GM21619 (cell line): ENCODE results near the gene PPM1H.
"Not testable (repeated sequence)": the region's sequence is repeated elsewhere in the genome, so short reads cannot be mapped to it uniquely, and the experiment has no call there.

Source experiments
- ATAC-seq: cut with Tn5 transposase; IDR thresholded peaks from one replicate; pipeline ENCODE4 v1.9.1; 2021; ENCODE audit not compliant: unreplicated experiment

The PPM1H gene

GRCh38 chr12:62841846-62842245, 93.1 kb downstream of the PPM1H start:
- ATAC-seq = no peak

DNA sequence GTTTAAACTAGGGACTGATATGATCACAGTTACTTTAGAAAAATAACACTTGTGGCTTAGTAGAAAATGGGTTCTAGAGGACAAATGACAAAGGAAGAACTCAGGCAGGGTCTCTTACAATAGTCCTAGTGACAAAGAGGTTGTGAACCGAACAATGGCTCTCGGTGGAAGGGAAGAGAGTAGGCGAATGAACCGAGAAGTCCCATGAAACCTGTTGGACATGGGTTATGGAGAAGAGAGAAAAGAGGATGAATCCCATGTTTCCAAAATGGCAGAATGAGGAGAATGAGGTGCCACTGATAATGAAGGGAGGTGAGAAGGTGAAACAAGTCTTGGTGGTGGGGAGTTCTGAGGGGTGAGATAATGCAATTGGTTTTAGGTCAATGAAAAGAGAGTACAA, 94.1 kb downstream of the PPM1H start:
- no peak for ATAC-seq

DNA sequence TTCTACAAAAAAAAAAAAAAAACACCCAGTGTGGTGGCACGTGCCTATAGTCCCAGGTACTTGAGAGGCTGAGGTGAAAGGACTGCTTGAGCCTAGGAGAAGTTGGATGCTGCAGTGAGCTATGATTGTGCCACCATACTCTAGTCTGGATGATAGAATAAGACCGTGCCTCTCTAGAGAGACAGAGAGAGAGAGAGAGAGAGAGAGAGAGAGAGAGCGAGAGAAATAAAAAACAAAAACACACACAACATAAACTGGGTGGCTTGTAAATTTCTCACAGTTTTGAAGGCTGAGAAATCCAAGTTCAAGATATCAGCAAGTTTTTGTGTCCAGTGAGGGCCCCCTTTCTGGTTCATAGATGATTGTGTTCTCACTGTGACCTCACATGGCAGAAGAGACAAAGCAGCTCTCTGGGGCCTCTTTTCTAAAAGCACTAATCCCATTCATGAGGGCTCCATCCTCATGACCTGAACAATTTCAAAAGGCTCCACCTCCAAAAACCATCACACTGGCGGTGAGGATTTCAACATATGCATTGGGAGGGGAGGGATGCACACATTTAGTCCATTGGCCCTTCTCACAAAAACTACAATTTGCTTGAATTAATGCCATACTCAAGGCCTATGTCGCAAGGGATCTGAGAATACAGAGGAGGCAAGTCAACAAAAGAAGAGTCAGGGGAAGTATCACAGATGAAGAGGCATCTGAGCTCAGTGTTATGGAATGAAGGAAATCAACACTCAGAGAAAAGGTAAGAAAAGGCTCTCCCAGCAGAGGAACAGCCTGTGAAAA, 94.9 kb downstream of the PPM1H start:
- no peak for ATAC-seq

DNA sequence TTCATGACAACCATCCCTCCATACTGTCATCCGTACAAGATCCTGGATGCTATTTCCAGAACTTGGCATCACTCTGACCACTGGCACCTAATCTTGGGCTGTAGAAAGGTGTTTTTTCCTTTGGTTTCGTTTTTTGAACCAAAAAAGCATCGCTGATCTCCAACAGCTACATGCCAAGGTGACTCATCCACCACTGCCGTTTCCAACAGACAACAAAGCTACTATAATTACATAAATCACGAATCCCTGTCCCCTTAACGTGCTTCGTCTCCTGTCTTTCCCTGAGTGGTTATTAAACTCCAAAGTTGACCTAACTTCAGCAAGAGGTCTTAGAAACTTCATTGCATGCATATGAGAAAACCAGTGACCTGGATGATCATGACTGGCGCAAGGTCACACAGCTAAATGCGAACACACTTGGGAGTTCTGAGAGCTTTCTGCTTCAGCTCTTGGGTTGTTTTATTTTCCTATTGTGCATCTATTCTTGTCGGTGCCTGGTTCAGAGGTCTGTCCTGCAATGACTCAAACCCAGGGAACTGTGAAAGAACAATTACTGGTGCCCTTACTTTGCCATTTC, 99.9 kb downstream of the PPM1H start:
- ATAC-seq = peak; percentile 61

DNA sequence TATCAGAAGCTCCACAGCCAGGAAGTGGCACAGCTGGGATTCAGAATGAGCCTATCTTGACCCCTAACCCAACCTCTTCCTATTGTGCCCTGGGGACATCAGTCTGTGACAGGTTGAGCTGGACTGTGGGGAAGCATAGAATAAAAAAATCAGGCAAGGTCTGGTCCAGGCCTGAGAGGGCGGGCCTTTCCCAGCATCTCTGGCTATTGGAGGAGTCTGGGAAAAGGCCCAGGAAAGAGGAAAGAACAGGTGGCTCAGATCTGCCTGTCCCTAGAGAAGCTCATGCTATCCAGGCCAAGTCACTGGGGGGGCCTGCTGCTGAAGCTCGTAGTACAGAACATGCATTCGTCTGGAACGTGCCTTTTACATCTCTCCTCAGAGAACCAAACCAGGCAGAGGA, 100.5 kb downstream of the PPM1H start:
- no peak for ATAC-seq

- no peak for ATAC-seq
Measured at GRCh38 chr12:62833634-62834033, 101.3 kb downstream of the PPM1H start.

DNA sequence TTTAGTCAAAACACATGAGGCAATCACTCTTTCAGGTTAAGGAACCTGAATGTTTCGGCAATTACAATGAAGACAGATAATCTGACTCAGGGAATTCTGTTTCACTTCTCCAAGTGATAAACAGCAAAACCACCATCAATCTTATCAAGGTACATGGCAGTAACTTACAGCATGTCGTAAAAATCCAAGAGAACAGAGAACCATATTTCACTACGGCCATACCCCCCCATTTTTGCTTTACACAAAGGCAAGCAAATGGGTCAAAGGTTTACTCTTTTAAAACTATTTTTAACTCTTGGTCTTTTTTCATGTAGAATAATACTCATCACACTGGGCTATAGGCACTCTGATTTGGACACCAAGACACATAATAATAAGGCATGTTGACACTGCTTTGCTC, 102.4 kb downstream of the PPM1H start:
- no peak for ATAC-seq

DNA sequence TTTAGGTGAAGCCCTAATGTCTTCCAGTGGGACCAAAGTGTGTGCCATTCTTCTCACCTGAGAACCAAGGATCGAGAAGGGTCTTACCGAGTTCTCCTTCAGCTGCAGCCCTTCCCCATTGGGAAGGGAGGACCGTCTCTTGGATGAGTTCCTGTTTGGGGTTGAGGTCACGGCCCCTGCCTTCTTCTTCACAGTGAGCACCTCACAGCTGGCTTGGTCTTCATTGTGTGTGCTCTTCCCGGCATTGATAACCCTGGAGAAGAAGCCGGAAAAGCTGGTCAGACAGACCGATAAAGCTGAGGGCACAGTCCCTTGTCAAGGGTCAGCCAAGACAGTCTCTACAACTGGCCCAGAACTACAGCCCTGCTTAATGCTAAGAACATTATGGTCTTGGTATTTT, 102.9 kb downstream of the PPM1H start:
- no peak for ATAC-seq

- no peak for ATAC-seq
Measured at GRCh38 chr12:62827855-62828254, 107.1 kb downstream of the PPM1H start.

DNA sequence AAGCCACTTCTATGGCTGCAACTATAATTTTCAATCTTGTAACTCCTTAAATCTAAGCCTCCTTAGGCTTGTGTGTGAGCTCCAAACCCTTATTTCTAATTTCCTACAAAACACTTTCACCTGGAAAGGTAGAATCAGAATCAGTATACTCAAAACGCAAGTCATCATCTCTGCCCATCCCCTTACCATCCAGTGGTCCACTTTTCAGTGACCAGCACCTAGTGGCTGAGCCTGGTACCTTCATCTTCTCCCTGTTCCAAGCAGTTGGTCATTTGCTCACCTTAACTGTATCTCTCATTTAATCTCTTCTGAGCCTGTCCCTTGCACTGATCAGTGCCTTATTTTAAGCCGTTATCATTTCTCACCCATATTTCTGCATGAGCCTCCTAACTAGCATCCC, 107.9 kb downstream of the PPM1H start:
- no peak for ATAC-seq

DNA sequence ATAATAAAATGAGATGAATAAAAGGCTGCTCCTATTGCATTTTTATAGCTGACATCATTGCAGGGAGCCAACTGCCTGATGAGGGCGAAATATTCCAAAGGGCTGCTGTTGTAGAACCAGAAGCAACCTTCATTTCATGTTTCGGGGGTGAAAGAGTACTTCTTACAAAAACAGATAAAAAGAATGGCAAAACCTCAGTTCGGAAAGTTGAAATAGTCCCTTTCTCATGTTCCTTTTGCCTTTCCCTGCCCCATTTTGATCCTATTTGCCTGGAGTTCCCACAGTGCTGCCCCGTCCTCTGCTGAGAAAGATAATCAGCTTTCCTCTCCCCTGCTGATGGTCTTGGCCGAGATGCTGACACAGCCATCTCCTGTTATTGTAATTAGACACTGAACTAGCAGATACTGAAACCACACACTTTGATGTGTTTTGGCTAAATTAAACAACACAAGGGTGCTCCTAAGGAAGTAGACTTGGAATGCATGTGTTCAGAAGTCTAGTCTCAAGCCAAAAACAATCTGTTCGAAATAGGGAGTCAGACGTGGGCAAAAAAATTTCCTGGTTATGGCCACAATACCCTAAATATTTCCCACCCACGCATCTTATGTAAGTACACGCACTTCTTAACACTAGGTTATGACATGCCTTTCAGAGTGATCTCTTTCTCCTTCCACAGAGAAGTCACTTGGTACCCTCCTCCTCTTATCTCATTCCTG, 117.2 kb downstream of the PPM1H start:
- ATAC-seq = no peak

DNA sequence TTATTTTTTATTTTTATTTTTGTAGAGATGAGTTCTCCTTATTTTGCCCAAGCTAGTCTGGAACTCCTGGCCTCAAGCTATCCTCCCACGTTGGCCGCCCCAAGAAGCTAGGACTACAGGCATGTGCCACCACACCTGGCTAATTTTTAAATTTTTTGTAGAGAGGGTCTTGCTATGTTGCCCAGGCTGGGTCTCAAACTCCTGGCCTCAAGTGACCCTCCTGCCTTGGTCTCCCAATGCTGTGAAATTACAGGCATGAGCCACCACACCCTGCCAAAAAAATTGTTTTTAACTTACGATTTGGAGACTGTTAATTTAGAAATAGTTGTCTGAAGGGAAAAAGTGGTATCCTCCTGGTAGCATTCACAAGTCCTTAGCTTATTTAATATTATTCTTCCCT, 120.7 kb downstream of the PPM1H start:
- ATAC-seq = no peak

- ATAC-seq = peak; percentile 65
Measured at GRCh38 chr12:62813031-62813829, 121.7 kb downstream of the PPM1H start.

- not testable (repeated sequence) for ATAC-seq
Measured at GRCh38 chr12:62811481-62811880, 123.5 kb downstream of the PPM1H start.

- ATAC-seq = peak; percentile 56
Measured at GRCh38 chr12:62808166-62808879, 126.6 kb downstream of the PPM1H start.

DNA sequence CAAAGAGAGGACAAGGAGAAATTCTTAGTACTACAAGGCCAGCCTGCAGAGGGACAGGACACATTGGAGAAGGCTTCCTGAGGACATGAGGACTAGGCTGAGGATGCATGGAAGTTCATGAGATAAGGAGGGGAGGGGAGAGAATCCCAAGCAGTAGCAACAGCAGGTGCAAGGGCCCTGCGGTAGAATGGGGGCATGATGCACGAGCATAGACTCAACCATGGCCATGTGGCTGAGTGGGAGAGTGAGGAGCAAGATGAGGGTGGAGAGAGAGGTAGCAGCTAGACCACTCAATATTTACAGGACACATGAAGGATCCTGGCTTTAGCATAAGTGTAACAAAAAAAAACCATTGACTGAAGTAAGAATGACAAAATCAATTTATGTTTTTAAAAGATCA, 128.1 kb downstream of the PPM1H start:
- ATAC-seq = no peak

DNA sequence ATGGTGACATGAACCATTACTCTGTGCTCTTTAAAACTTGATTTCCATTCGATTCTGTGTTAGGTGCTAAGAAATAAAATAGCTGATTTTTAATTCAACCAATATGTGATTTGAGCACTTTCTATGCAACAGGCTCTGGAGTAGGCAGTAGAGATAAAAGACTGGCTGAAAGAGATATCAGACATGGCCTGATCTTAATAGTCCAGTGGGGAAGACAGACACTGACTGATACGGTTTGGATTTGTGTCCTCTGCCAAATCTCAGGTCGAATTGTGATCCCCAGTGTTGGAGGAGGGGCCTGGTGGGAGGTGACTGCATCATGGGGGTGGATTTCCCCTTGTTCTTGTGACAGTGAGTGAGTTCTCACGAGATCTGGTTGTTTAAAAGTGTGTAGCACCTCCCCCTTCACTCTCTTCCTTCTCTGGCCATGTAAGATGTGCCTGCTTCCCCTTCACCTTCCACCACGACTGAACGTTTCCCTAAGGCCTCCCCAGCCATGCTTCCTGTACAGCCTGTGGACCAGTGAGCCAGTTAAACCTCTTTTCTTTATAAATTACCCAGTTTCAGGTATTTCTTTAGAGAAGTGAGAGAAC, 128.6 kb downstream of the PPM1H start:
- no peak for ATAC-seq

- no peak for ATAC-seq
Measured at GRCh38 chr12:62805517-62805916, 129.4 kb downstream of the PPM1H start.

- no peak for ATAC-seq
Measured at GRCh38 chr12:62803756-62804155, 131.2 kb downstream of the PPM1H start.

DNA sequence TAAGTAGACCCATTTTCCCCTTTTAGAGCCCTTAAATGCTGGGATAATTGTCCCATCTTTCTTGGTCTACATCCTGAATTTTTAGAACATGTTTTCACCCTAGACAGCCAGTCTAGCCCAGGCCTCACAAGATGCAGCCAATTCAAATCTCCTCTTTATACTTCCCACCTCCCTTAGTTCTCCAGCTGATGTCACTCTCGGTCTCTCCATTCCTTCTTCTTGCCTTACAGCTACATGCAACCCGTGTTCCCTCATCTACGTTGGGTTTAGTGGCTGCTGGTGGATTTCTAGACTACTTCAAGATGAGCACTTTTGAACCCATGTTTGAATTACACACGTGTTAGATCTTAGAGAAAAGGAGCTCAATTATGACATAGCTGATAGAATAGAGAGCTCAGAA, 132.0 kb downstream of the PPM1H start:
- no peak for ATAC-seq
